Measurements from ENCODE around the gene D2HGDH. TPM values are rescaled to one million over a fixed set of nuclear protein-coding genes. Genes with fewer than 3 reads are reported as not detected.

The D2HGDH gene
- total RNA-seq, 1 donor from 2014 or later = 14.5 TPM

DNA sequence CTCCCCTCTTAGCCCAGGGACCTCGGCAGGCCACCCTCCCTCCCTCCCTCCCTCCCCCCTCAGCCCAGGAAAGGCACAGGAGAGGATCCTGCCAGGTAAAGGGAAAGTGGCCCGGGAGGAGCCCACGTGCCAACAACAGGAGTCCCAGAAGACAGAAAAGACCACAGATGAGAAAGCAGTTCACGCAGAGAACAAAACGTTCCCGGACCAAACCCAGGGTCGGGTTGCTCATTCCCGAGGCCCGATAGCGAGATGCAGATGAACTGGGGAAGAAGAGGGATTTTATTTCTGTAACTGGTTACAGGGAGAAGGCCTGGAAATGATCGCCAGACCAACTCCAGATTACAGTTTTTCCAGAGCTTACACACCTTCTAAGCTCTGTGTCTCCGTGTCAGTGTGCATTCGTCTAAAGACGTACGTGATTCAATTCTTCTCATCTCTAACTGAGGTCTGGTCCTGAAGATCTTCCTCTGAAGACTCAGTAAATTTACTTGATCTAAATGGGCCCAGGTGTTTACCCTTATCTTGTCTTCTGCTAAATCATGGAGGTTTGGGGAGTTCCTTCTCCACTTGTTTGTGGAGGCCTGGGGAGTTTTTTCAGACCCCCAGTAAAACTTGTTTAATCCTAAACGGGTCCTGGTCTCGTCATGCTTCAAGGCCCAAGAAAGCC lies 73.8 kb downstream of the D2HGDH start:
- DNase-seq (ENCODE audit: low spot score) = no peak
- Mint-ChIP-seq H3K27me3 (ENCODE audit: low read depth) (no peaks in the 10 kb centered on the region), H3K36me3 (ENCODE audit: low read depth) (no peaks in the 10 kb centered on the region), H3K4me3 (ENCODE audit: unreplicated experiment) (no peak overlapping the region), H3K9me3 (ENCODE audit: low read depth) (no peaks in the 10 kb centered on the region), H3K27ac (ENCODE audit: unreplicated experiment) (no peak overlapping the region), H3K4me1 (ENCODE audit: low read depth) (peaks cover 9% of the 10 kb centered on the region)
- no peak for TF ChIP-seq CTCF (IDR thresholded peaks at IDR 0.05)

GRCh38 chr2:241808721-241809382 lies 74.4 kb downstream of the D2HGDH start, which contains the start of gene NEU4:
TSS of gene NEU4 (plus strand) at chr2:241809193. CDS start at chr2:241814485, 5,292 bp downstream.
- DNase-seq (ENCODE audit: low spot score) = peak; percentile 72
- H3K36me3 Mint-ChIP-seq (ENCODE audit: low read depth) = no peaks in the 10 kb centered on the region
- no peak within 1 kb of the TSS for H3K4me3 Mint-ChIP-seq (ENCODE audit: unreplicated experiment)
- peaks cover 9% of the 10 kb centered on the region for H3K4me1 Mint-ChIP-seq (ENCODE audit: low read depth)
- TF ChIP-seq CTCF (IDR thresholded peaks at IDR 0.05) = no peak
- no peaks in the 10 kb centered on the region for H3K9me3 Mint-ChIP-seq (ENCODE audit: low read depth)
- no peak within 1 kb of the TSS for H3K27ac Mint-ChIP-seq (ENCODE audit: unreplicated experiment)
- no peaks in the 10 kb centered on the region for H3K27me3 Mint-ChIP-seq (ENCODE audit: low read depth)

DNA sequence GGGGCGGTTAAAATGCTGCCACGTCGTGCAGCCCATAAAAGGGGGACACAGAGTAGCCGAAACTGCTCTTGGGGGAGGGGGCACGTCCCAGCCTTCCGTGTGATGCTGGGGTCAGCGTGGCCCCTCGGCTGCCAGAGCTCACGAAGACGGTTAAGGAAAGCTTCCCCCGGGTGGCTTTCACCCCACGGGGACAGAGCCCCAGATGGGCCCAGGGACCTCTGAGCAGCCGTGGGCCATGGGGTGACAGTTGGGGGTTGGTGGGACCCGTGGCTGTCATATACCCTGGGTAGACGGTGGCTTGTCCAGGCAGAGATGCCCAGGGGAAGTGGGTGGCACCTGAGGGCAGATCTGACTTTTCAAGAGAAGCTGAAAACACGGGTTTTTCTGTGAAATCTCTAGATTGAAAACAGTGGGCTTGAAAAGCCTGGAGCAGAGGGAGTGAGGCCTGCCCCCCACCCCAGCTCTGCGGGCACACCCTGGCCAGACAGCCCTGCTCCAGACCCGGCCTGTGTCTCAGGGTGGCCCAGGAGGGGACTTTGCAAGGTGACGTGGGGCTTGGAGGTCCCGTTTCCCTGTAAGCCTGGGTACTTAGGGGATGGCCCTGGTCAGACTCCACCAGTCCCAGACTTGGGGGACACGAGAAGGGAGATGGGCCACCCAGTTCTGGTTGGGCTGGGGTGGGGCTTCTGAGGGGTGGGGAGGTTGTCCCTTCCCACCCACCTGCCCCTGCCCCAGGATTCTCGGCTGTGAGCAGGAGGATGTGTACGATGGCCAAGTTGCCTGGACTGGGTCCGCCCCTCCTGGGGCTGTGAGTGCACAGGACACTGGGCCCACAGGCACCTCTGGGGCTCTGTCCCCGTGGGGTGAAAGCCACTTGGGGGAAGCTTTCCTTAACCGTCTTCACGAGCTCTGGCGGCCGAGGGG lies 75.2 kb downstream of the D2HGDH start:
- Mint-ChIP-seq H3K4me1 (ENCODE audit: low read depth) (peaks cover 8% of the 10 kb centered on the region), H3K9me3 (ENCODE audit: low read depth) (no peaks in the 10 kb centered on the region), H3K27ac (ENCODE audit: unreplicated experiment) (no peak overlapping the region), H3K36me3 (ENCODE audit: low read depth) (no peaks in the 10 kb centered on the region), H3K27me3 (ENCODE audit: low read depth) (no peaks in the 10 kb centered on the region), H3K4me3 (ENCODE audit: unreplicated experiment) (no peak overlapping the region)
- TF ChIP-seq CTCF (IDR thresholded peaks at IDR 0.05) = no peak
- DNase-seq (ENCODE audit: low spot score) = peak; percentile 87

- peaks cover 3% of the 10 kb centered on the region for H3K27me3 Mint-ChIP-seq (ENCODE audit: low read depth)
- H3K9me3 Mint-ChIP-seq (ENCODE audit: low read depth) = no peaks in the 10 kb centered on the region
- no peak overlapping the region for H3K4me3 Mint-ChIP-seq (ENCODE audit: unreplicated experiment)
- no peaks in the 10 kb centered on the region for H3K36me3 Mint-ChIP-seq (ENCODE audit: low read depth)
- H3K27ac Mint-ChIP-seq (ENCODE audit: unreplicated experiment) = no peak overlapping the region
- peaks cover 5% of the 10 kb centered on the region for H3K4me1 Mint-ChIP-seq (ENCODE audit: low read depth)
- peak; percentile 75 for DNase-seq (ENCODE audit: low spot score)
- TF ChIP-seq CTCF (IDR thresholded peaks at IDR 0.05) = no peak
These were observed 76.1 kb downstream of the D2HGDH start for GRCh38 chr2:241810307-241811200.
